Measurements from ENCODE around the gene AGA.

- TF ChIP-seq CTCF (tag by site-specific recombination; IDR thresholded peaks at IDR 0.05) (no peak), ZNF140 (tag by site-specific recombination; IDR thresholded peaks at IDR 0.05) (no peak), YY1 (tag by site-specific recombination; IDR thresholded peaks at IDR 0.05) (no peak), ZBTB21 (tag by site-specific recombination; IDR thresholded peaks at IDR 0.05) (no peak), REST (tag by site-specific recombination; IDR thresholded peaks at IDR 0.05) (no peak), ZNF274 (IDR thresholded peaks at IDR 0.05; ENCODE audit: low read length) (no peak), ZNF274 (tag by site-specific recombination; IDR thresholded peaks at IDR 0.05; ENCODE audit: borderline replicate concordance) (no peak)
These were observed 40.1 kb upstream of the AGA start for GRCh38 chr4:177482367-177482766.

Data from HEK293 (cell line).